ENCODE data around the gene CDKN2C.
"Not testable (repeated sequence)": the region's sequence is repeated elsewhere in the genome, so short reads cannot be mapped to it uniquely, and the experiment has no call there.

Gene CDKN2C

DNA sequence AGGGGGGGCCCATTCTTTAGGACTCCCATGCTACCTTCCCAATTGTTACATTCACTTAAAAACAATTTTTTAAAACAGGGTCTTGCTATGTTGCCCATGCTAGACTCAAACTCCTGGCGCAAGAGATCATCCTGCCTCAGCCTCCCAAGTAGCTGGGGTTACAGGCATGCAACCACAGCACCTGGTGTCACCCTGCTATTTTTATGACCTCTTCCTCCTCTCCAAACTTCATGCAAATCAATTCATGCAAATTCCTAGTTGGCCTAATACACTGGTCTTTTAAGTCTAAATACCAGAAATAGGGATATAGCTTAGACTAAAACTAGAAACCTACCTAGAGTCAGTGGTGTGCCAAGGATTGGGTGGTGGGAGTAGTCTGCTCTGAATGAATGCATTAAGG lies 30.1 kb downstream of the CDKN2C start:
- TF ChIP-seq CTCF (IDR thresholded peaks at IDR 0.05; ENCODE audit: control insufficient read depth, extremely low read depth, insufficient read depth) = no peak
- H3K4me3 ChIP-seq (ENCODE audit: low read depth, low read length) = no peak overlapping the region
- DNase-seq (ENCODE audit: low read depth) = no peak

GRCh38 chr1:51000651-51001050 lies 30.6 kb downstream of the CDKN2C start:
- no peak for TF ChIP-seq CTCF (IDR thresholded peaks at IDR 0.05; ENCODE audit: control insufficient read depth, extremely low read depth, insufficient read depth)
- no peak overlapping the region for H3K4me3 ChIP-seq (ENCODE audit: low read depth, low read length)
- DNase-seq (ENCODE audit: low read depth) = no peak

- no peak for DNase-seq (ENCODE audit: low read depth)
- TF ChIP-seq CTCF (IDR thresholded peaks at IDR 0.05; ENCODE audit: control insufficient read depth, extremely low read depth, insufficient read depth) = no peak
Observed at GRCh38 chr1:51002516-51002915, 32.5 kb downstream of the CDKN2C start.

GRCh38 chr1:51005549-51005948 lies 35.5 kb downstream of the CDKN2C start:
- not testable (repeated sequence) for DNase-seq (ENCODE audit: low read depth); H3K4me3 ChIP-seq (ENCODE audit: low read depth, low read length)

More at GRCh38 chr1:51002516-51002915, 32.5 kb downstream of the CDKN2C start:
- no peak overlapping the region for H3K4me3 ChIP-seq (ENCODE audit: low read depth, low read length)

DNA sequence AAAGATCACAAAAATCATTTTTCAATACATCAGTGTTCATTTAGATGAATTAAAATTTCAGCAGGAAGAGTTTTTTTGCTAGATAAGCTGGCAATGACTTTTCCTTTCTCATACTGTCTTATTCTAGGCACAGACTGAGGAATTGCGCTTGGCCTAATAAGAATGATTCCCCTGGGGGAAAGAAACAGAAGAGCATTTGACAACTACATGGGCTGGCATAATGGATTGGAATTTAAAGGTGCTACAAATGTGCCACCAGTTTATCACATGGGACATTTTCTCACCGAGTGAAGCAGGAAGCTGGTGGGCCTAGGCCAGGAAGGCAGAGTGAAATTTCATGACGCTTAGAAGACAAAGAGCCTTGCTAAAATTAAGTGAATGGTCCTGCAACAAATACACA lies 39.3 kb downstream of the CDKN2C start:
- no peak for TF ChIP-seq CTCF (IDR thresholded peaks at IDR 0.05; ENCODE audit: control insufficient read depth, extremely low read depth, insufficient read depth)
- DNase-seq (ENCODE audit: low read depth) = no peak
- H3K4me3 ChIP-seq (ENCODE audit: low read depth, low read length) = no peak overlapping the region

- no peak overlapping the region for H3K4me3 ChIP-seq (ENCODE audit: low read depth, low read length)
- no peak for DNase-seq (ENCODE audit: low read depth)
- TF ChIP-seq CTCF (IDR thresholded peaks at IDR 0.05; ENCODE audit: control insufficient read depth, extremely low read depth, insufficient read depth) = no peak
Observed at GRCh38 chr1:51014878-51015277, 44.8 kb downstream of the CDKN2C start.

DNA sequence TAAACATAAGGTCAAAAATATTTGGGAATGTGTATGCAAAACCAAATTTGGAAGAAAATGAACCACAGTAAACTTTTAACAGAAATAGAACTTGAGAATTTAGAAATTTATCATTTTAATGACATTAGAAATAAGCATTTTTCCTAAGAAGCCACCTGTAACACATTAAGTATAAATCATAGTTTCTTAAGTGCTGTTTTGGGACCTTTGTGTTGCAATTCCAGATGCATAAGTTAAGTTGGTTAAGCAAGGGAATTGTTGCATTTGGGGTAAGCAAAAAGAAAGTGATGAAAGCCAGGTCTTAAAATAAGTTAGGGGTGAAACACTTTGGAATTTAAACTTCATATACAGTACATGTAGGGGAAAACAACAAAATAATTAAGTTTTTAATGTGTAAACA lies 49.8 kb downstream of the CDKN2C start:
- TF ChIP-seq CTCF (IDR thresholded peaks at IDR 0.05; ENCODE audit: control insufficient read depth, extremely low read depth, insufficient read depth) = no peak
- no peak overlapping the region for H3K4me3 ChIP-seq (ENCODE audit: low read depth, low read length)
- no peak for DNase-seq (ENCODE audit: low read depth)
